GM21737 (cell line): ENCODE data around the gene SULT1A2.
"Not testable (repeated sequence)": the region's sequence is repeated elsewhere in the genome, so short reads cannot be mapped to it uniquely, and the experiment has no call there.

Source experiments
- ATAC-seq: cut with Tn5 transposase; IDR thresholded peaks from one replicate; pipeline ENCODE4 v1.9.1; 2021; ENCODE audit warnings: mild to moderate bottlenecking, moderate library complexity; ENCODE audit not compliant: unreplicated experiment

SULT1A2 gene

DNA sequence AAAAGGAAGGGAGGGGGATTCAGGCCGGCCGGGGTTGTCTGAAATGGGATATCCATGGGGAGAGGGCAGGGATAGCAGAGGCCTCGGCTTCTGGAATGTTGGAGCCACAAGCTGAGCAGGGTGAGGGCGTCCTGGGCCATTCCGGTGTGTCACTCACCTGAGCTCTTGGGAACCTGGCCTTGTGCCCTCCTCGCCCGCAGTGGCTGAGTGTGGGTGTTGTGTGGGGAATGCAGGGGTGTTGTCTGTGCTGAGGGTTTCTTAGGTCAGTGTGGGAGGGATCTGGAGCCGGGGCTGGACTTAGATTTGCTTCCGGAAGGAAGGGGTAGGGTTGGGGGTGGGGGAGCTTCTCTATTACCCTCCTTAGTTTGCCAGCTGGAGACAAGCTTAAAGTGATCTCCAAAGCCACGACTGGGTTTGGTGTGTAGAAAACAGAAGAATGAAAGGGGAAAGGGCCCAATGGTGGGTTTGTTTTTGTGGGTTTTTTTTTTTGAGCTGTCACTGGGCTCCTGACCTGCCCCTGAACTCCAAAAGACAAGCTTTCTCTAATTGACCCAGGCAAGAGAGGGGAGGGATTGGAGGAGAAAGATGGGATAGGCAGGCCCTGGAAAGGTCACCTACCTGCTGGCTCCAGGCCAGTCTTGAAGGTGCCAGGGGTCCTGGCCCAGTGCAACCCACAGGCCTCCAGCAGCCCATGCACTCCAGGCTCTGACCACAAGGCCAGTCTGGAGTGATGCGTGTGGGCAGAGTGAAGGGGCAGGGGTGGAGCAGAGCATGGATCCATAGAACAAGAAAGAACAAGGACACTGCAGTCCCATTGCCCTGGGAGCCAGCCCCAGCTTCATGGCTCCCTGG, at the start of gene SULT1A2:
Gene SULT1A2 (minus strand): TSS at position 211 of the 852 bp plus-strand sequence. CDS start 1,120 bp downstream, outside the sequence.
- ATAC-seq: no peak

DNA sequence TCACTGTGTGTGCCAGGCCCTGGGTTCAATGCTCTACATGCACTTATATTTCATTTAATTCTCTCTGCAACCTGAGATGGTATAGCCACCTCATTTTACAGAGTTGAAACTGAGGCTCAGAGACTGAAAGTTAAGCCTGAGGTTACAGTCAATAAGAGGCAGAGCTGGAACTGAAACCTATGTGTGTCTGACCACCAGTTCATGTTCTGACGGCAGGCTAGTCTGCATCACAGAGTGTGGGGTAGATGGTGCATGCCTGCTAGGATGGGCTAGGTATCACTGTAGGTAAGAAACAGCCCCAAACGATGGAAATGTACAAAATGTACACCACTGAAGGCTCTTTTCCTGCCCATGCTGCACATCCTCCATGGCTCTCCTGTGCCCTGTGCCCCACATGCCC, 43.1 kb upstream of the SULT1A2 start:
- not testable (repeated sequence) for ATAC-seq

DNA sequence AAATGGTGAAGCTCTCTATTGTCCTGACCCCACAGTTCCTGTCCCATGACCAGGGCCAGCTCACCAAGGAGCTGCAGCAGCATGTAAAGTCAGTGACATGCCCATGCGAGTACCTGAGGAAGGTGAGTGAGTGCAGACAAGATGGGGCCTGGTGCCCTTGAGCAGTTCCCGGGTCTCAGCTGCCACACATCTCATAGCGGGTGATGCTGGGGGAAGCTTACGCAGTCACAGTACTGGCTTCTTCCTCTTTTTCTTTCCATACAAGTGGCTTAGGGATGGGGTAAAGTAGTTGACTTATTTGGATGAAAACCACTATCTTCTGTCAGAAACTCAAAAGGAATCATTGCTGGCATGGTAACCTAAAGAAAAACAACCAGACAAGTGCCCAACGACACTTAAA, 41.5 kb upstream of the SULT1A2 start:
- not testable (repeated sequence) for ATAC-seq

DNA sequence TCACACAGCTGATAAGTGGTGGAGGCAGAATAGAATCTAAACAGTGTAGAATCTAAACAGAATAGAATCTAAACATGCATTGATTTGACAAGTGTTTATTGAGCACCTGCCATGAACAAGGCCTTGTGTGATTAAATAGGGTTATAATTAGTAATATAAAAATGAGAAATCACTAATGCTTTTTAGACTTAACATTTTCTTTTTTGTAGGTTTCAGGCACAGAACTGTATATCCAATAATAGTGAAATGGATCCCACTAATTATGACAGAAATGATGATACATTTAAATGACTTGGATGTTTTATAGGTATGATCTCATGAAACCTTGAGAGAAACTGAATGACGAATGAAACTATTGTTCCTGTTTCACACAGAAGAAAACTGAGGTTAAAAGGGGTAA, 40.9 kb upstream of the SULT1A2 start, which contains the start of gene NPIPB8:
Gene NPIPB8 (plus strand): TSS at position 301 of the 400 bp plus-strand sequence. CDS start 296 bp downstream, outside the sequence.
- not testable (repeated sequence) for ATAC-seq

DNA sequence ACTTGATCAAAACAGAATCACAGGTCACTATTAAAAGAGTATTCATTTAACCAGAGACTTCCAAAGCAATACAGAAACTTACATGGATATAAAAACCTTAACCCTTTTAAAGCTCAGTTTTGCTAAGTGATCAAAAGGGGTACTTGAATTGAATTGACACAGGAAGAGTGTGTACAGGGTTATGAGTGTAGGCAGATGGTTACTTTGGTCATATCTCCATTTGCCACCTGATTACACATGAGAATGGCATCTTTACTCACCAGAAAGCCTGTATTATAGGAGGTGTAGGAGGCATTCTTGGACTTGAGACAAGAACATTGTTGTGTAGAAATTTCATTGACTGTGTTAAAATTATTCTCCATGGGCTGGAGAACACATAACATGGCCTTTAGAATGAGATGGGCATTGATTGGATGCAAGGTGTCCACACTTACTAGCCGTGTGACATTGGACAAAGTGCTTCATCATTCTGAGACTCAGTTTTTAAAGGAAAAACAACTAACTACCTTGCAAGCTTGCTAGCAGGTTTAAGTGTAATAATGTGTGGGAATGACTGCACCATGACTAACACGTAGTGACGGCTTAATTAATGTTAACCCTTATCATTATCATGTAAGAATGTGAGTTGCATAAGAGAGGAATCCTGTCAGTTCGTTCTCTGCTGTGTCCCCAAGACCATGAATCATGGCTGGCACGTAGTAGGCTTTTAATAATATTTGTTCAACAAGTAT, 39.4 kb upstream of the SULT1A2 start:
- ATAC-seq: not testable (repeated sequence)

DNA sequence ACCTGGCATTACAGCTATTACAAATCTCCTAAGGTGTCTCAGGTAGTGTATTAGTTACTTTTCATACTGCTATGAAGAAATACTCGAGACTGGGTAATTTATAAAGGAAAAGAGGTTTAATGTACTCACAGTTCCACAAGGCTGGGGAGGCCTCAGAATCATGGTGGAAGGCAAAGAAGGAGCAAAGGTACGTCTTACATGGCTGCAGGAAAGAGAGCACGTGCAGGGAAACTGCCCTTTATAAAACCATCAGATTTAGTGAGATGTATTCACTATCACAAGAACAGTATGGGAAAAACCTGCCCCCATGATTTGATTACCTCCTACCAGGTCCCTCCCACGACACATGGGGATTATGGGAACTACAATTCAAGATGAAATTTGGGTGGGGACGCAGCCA, 34.1 kb upstream of the SULT1A2 start:
- ATAC-seq: not testable (repeated sequence)

DNA sequence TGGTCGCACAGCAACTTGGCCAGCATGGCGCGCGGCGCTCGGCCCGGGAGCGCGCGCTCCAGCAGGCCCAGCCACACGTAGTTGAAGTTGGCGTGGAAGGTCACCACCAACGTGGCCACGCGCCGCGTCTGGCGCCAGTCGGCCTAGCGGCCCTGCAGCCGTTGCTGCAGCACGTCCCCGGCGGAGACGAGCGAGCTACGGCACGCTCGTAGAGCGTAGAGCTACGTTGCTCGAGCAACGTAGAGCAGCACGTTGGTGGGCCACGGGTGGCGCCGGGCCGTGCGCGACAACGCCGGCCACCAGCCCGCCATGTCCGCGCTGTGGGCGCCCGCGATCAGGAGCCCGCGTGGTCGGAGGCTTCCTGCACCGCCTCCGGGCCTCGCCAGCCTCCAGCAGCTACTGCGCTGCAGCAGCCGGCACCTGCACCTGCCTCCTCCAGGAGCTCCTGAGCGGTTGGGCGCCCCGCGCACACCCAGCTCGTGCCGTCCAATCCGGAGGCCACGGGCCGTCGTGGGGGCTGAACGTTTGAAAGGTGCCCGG, 26.4 kb upstream of the SULT1A2 start:
- ATAC-seq: no peak

DNA sequence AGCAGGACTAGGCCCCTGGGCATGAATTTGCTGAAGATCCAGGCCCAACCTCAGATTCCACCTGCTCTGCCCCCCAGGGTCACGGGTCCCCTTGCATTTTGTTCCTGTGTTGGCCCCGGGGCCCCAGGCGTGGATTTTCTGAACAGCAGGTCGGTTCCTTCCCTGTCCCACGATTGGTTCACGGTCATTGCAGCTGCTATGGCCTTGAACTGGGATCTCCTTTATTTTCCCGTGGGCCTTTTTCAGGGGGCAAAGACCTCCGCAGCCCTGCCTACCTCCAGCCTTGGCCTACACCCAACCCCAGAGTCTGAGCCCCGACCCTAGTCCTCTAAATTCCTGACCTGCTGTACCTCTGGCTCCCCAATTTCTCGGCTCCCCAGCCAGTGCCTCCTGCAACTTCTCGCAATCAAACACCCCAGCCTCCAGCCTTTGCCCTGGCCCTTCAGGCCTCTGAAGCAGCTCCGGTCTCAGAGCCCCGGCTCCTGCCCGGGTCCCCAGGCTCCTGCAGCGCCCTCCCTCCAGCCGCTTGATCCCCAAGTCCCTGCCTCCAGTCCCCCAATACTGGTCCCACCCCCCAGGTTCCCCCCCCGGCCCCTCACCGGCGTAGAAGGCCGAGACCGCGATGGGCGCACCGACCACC, 25.8 kb upstream of the SULT1A2 start:
- not testable (repeated sequence) for ATAC-seq

DNA sequence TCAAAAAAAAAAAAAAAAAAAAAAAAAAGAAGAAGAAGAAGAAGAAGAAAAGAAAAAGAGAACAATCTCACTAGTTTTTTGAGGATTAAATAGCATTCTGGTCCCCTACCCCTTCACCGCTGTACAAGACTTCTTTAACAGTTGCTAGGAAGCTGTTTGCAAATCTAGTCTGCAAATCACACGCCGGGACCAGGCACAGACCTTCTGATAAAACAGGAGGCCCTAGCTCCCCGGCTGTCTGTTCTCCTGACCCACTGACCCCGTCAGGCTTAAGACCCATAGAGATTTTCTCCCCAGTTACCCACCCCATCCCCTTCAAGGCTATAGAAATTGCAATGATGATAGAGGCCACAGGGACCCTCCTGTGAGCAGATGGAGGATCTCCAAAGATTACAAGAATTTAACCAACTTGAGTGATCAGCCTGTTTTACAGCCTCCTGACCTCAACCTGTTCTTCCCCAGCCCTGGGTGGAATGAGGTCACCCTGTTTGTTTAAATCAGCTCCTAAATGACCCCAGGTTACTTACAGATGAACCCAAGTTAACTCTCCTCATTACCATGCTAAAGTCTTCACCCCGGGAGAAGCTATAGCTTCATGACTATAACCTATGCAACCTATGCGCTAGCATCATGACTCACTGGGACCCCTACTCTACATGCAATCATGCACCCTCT, 24.8 kb upstream of the SULT1A2 start:
- ATAC-seq: no peak

DNA sequence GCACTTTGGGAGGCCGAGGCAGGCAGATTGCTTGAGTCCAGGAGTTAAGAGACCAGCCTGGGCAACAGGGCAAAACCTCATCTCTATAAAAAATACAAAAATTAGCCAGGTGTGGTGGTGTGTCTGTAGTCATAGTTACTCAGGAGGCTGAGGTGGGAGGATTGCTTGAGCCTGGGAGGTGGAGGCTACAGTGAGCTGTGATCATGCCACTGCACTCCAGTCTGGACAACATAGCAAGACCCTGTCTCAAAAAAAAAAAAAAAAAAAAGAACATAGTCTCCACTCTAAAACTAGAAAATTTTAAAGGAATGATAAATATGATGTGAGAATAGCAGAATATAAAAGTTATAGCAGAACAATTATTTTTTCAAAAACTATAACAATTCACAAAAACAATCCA, 23.5 kb upstream of the SULT1A2 start:
- ATAC-seq: not testable (repeated sequence)

DNA sequence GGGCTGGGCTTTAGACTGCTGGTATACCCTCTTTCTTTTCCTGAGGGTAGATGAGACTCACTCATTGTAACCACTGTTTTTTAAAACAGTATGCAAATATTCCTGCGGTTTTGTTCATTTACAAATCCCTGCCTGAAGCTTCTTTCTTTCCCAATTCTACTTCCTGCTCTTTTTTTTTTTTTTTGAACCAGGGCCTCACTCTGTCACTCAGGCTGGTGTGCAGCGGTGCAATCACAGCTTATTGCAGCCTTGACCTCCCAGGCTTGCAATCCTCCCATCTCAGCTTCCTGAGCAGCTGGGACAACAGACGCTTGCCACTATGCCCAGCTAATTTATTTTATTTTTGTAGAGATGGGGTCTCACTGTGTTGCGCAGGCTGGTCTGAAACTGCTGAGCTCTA, 21.0 kb upstream of the SULT1A2 start:
- ATAC-seq: no peak

DNA sequence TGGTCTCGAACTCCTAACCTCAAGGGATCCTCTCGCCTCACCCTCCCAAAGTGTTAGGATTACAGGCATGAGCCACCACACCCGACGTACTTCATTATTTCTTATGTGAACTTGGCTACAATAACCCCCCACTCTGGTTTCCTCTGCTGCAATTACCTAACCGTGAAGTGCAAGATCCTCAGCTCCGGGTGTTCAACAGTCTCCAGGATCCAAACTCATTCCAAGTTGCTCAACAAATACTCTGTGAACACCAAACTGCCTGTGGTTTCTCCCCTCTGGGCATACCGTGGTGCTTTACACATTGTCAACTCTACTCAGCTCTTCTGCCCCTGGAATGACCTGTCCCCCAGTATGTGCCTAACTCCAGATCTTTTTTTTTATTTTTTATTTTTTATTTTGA, 19.8 kb upstream of the SULT1A2 start:
- no peak for ATAC-seq

DNA sequence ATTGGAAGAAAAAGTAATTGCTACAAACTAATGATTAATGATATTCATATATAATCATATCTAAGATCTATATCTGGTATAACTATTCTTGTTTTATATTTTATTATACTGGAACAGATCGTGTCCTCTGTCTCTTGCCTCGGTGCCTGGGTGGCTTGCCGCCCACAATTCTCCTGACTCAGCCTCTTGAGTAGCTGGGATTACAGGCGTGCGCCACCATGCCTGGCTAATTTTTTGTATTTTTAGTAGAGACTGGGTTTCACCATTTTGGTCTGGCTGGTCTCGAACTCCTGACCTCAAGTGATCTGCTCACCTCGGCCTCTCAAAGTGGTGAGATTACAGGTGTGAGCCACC, 19.4 kb upstream of the SULT1A2 start:
- ATAC-seq: not testable (repeated sequence)

DNA sequence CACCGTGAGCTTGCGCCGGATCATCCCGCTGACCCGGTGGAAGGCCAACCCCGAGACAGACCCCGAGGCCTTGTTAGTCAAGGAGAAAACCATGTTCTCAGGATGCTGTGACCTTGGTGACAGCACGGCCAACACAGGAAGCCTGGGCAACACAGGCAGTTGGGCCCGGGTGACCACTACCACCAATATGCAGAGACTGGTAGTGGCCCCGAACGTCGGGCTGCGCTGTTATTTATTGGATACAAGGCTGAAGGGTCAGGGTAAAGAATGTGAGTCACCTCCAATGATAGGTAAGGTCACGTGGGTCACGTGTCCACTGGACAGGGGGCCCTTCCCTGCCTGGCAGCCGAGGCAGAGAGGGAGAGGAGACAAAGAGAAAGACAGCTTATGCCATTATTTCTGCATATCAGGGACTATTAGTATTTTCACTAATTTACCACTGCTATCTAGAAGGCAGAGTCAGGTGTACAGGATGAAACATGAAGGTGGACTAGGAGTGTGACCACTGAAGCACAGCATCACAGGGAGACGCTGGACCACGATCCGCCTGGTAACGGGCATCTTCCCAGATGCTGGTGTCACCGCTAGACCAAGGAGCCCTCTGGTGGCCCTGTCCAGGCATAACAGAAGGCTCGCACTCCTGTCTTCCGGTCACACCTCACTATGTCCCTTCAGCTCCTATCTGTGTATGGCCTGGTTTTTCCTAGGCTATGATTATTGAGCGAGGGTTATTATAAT, 18.8 kb upstream of the SULT1A2 start:
- ATAC-seq: not testable (repeated sequence)

DNA sequence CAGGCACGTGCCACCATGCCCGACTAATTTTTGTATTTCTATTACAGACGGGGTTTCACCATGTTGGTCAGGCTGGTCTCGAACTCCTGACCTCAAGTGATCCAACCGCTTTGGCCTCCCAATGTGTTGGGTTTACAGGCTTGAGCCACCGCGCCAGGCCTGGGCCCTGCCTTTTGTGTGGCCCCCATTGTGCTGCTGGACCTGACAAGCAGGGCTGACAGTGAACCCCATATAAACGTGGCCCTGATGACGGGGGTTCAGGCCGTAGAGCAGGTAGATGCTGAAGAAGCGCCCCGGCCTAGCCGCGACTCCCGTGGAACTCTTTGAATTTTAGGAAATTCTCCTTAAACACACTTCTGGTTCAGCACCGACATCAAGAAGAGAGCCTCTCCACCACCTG, 17.7 kb upstream of the SULT1A2 start:
- ATAC-seq: not testable (repeated sequence)

DNA sequence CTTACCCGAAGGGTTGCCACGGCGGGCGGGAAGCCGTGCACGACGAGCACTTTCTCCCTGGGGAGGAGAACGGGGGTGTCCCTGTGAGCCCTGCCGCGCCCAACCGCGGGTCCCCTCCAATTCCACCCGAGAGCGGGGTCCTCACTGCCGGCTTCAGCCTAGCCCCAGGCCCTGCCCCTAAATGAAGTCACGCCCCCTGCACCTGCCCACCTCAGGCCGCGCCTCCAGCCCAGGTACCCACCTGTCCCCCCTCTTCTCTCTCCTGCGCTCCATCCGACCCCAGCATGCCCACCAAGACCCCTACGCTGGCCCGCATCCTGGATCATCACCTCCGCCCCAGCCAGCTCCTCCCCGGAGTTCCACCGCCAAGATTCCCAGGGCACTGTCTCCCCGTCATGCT, 17.1 kb upstream of the SULT1A2 start:
- ATAC-seq: not testable (repeated sequence)

DNA sequence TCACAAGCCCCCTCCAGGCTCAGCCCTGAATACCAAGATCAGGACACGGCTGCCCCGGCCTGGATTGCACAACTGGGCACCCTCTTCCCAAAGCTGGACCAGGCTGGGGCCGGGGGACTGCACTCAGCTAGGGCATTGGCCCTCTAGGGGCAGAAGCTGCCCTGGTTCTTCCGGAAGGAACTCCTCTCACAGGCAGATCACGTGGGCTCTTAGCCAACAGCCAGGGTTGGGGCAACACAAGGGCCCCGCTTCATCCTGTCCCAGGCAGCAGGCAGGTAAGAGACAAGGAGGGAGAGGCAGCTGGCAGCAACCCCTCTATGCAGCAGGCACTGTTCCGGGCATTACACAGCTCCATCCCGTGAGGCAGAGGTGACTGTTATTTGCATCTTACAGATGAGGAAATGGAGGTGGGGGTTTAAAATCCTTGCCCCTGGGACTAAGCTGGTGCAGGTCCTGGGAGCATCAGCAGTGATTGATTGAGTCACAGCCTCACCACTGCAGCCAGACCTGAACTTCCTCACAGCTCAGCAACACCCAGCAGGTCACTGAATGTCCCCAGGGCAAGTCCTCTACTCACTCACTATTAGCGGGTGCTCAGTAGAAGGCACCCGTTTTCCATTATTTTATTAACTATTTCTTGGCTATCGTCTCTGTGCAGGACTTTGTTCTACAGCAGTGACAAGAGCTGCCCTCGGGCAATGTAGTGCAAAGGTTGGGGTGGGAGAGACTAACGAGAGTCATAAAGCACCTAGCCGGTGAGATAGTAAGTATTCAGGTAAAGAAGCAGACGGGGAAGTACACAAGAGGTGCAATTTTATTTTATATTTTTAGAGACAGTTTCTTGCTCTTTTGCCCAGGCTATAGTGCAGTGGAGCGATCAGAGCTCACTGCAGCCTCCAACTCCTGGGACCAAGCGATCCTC, 15.8 kb upstream of the SULT1A2 start:
- peak; percentile 72 for ATAC-seq

DNA sequence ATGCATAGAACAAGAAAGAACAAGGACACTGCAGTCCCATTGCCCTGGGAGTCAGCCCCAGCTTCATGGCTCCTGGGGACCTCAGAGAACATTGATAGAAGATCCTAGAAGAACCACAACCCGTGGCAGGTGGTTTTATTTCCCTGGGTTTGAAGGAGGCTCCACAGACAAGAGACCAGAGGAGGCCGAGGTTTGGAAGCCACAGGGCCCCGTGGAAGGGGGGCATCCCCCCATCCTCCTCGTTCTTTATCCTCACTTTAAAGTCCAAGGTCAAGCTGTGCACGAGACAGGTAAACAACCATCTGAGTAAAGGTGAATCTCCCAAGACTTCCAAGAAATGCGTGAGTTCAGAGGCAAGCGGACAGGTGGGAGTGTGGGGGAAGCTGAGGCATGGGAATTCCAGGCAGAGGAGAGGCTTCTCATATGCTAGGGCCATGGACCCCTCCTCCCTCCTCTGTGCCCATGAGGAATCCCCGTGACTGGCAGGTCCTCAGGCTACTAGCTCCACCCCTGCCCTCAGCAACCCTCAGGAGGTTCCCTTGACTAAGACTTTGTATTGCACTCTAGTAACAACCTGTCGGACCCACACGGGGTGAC, 13.8 kb upstream of the SULT1A2 start:
- ATAC-seq: no peak
